GM19438 (cell line): ENCODE data around the gene TMEM219.
A peak's percentile ranks its signal among the peaks of the same experiment; 100 is the strongest.
"Not testable (repeated sequence)": the region's sequence is repeated elsewhere in the genome, so short reads cannot be mapped to it uniquely, and the experiment has no call there.

Source experiments
- ATAC-seq: cut with Tn5 transposase; IDR thresholded peaks from one replicate; pipeline ENCODE4 v1.9.1; 2021; ENCODE audit warnings: low read depth; ENCODE audit not compliant: unreplicated experiment

TMEM219 gene

GRCh38 chr16:29961479-29962343 is at the start of gene TMEM219:
TSS of gene TMEM219 (plus strand) at chr16:29962079. CDS start at chr16:29963144, 1,065 bp downstream.
- ATAC-seq, result peak; percentile 85

- no peak for ATAC-seq
These were observed 49.8 kb upstream of the TMEM219 start for GRCh38 chr16:29912087-29912486.

- ATAC-seq, result no peak
These were observed 48.4 kb upstream of the TMEM219 start for GRCh38 chr16:29913514-29913913.

- ATAC-seq, result no peak
These were observed 46.2 kb upstream of the TMEM219 start for GRCh38 chr16:29915590-29916247.

- no peak for ATAC-seq
These were observed 44.9 kb upstream of the TMEM219 start for GRCh38 chr16:29916979-29917378.

- ATAC-seq, result no peak
These were observed 41.4 kb upstream of the TMEM219 start for GRCh38 chr16:29920288-29921033.

- no peak for ATAC-seq
These were observed 40.9 kb upstream of the TMEM219 start for GRCh38 chr16:29921034-29921385.

- ATAC-seq, result no peak
These were observed 39.6 kb upstream of the TMEM219 start for GRCh38 chr16:29922326-29922725.

- ATAC-seq, result no peak
These were observed 38.8 kb upstream of the TMEM219 start for GRCh38 chr16:29922986-29923501.

- no peak for ATAC-seq
These were observed 36.6 kb upstream of the TMEM219 start for GRCh38 chr16:29925105-29925756.

- peak; percentile 68 for ATAC-seq
These were observed 35.8 kb upstream of the TMEM219 start, which contains the start of gene KCTD13 for GRCh38 chr16:29925781-29926710. TSS of gene KCTD13 (minus strand) at chr16:29926226. CDS start at chr16:29926033, 193 bp downstream.

- ATAC-seq, result no peak
These were observed 35.2 kb upstream of the TMEM219 start for GRCh38 chr16:29926711-29927052.

- no peak for ATAC-seq
These were observed 34.6 kb upstream of the TMEM219 start for GRCh38 chr16:29927070-29927905.

- not testable (repeated sequence) for ATAC-seq
These were observed 30.1 kb upstream of the TMEM219 start for GRCh38 chr16:29931750-29932149.

GRCh38 chr16:29940656-29941055 is 21.2 kb upstream of the TMEM219 start:
- ATAC-seq, result no peak

GRCh38 chr16:29943846-29944799 is 17.8 kb upstream of the TMEM219 start:
- ATAC-seq, result no peak

GRCh38 chr16:29947897-29948296 is 14.0 kb upstream of the TMEM219 start:
- no peak for ATAC-seq
